ENCODE data around the gene REXO4. TPM values are rescaled to one million over a fixed set of nuclear protein-coding genes. Genes with fewer than 3 reads are reported as not detected.
"Not testable (repeated sequence)": the region's sequence is repeated elsewhere in the genome, so short reads cannot be mapped to it uniquely, and the experiment has no call there.

Gene REXO4
- total RNA-seq, 2 donors from 2014 or later = 30.2 to 36.5 TPM

DNA sequence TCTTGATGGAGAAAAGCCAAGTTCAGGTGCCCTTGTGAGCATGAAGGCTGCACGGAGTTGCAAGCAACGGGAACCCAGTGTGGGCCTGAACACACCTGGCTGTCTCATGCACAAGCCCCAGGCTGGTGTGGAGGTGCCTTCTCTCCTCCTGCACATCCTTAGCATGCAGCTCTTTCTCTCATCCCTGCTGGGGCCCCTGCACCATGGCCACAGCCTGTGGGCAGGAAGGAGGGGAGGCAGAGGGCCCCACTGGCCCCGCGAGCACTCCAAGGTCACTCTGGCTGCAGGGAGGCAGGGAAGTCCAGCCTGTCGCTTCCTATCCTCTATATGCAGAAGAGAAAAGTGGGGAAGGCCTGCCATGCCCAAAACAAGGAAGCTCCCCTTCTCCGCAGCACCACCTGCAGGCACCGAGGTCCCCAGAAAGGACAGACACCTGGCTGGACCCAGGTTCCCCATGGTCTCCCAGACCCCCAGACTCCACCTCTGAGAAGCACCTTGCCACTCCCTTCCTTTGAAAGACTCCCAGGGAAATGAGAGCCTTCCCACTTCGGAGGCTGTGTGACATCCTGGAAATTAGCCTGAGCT is 23.0 kb downstream of the REXO4 start:
- Histone ChIP-seq H3K27me3 (ENCODE audit: control insufficient read depth, insufficient read depth, low read length, poor library complexity, severe bottlenecking) (no peaks in the 10 kb centered on the region), H3K4me3 (ENCODE audit: low read length) (no peak overlapping the region), H3K9me3 (ENCODE audit: control insufficient read depth, low read length) (no peaks in the 10 kb centered on the region), H3K9ac (ENCODE audit: extremely low read depth, low read length, poor library complexity, severe bottlenecking) (no peak overlapping the region), H3K36me3 (ENCODE audit: control insufficient read depth, insufficient read depth, low read length) (no peaks in the 10 kb centered on the region), H3K4me1 (ENCODE audit: control insufficient read depth, insufficient read depth, low read length) (no peaks in the 10 kb centered on the region), H3K27ac (ENCODE audit: low read depth, low read length) (no peak overlapping the region)
- peaks cover 21% of the 10 kb centered on the region for H3K27me3 Mint-ChIP-seq (ENCODE audit: insufficient read depth)
- DNase-seq = no peak
- no peak overlapping the region for H3K27ac Mint-ChIP-seq
- 60 to 74% methylated on average over 4 to 8 of the region's 8 CpGs for WGBS, 2 experiments (ENCODE audit: insufficient coverage in 1 of 2, insufficient read length in 1 of 2)
- H3K36me3 Mint-ChIP-seq (ENCODE audit: low read depth) = no peaks in the 10 kb centered on the region
- TF ChIP-seq, protein P1, sequence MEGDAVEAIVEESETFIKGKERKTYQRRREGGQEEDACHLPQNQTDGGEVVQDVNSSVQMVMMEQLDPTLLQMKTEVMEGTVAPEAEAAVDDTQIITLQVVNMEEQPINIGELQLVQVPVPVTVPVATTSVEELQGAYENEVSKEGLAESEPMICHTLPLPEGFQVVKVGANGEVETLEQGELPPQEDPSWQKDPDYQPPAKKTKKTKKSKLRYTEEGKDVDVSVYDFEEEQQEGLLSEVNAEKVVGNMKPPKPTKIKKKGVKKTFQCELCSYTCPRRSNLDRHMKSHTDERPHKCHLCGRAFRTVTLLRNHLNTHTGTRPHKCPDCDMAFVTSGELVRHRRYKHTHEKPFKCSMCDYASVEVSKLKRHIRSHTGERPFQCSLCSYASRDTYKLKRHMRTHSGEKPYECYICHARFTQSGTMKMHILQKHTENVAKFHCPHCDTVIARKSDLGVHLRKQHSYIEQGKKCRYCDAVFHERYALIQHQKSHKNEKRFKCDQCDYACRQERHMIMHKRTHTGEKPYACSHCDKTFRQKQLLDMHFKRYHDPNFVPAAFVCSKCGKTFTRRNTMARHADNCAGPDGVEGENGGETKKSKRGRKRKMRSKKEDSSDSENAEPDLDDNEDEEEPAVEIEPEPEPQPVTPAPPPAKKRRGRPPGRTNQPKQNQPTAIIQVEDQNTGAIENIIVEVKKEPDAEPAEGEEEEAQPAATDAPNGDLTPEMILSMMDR (conservative IDR thresholded peaks at IDR 0.05) = no peak
- H3K9me3 Mint-ChIP-seq = peaks cover 15% of the 10 kb centered on the region
- no peak overlapping the region for H3K4me3 Mint-ChIP-seq
- no peaks in the 10 kb centered on the region for H3K4me1 Mint-ChIP-seq

DNA sequence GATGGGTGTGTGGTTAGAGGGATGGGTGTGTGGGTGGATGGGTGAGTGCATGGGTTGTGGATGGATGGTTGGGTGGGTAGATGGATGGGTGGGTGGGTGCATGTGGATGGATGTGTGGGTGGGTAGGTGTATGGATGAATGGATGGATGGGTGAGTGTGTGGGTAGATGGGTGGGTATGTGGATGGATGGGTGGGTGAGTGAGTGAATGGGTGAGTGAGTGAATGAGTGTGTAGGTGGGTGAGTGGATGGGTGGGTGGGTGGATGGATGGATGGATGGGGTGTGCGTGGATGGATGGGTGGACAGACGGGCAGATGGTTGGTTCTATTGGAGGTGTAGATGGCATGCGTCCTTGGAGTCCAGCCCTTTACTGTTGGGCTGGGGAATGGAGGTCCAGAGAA is 24.4 kb downstream of the REXO4 start:
- Mint-ChIP-seq H3K27ac (no peak overlapping the region), H3K4me1 (no peaks in the 10 kb centered on the region), H3K9me3 (peaks cover 17% of the 10 kb centered on the region), H3K27me3 (ENCODE audit: insufficient read depth) (peaks cover 25% of the 10 kb centered on the region), H3K4me3 (no peak overlapping the region), H3K36me3 (ENCODE audit: low read depth) (no peaks in the 10 kb centered on the region)
- H3K36me3 ChIP-seq (ENCODE audit: control insufficient read depth, insufficient read depth, low read length) = no peaks in the 10 kb centered on the region
- no peaks in the 10 kb centered on the region for H3K9me3 ChIP-seq (ENCODE audit: control insufficient read depth, low read length)
- no peak for DNase-seq
- H3K9ac ChIP-seq (ENCODE audit: extremely low read depth, low read length, poor library complexity, severe bottlenecking) = no peak overlapping the region
- no peak overlapping the region for H3K27ac ChIP-seq (ENCODE audit: low read depth, low read length)
- H3K27me3 ChIP-seq (ENCODE audit: control insufficient read depth, insufficient read depth, low read length, poor library complexity, severe bottlenecking) = no peaks in the 10 kb centered on the region
- no peaks in the 10 kb centered on the region for H3K4me1 ChIP-seq (ENCODE audit: control insufficient read depth, insufficient read depth, low read length)
- TF ChIP-seq, protein P1 (conservative IDR thresholded peaks at IDR 0.05) = no peak
- WGBS, 2 experiments (ENCODE audit: insufficient coverage in 1 of 2, insufficient read length in 1 of 2) = 85 to 100% methylated on average over 3 of the region's 3 CpGs
- no peak overlapping the region for H3K4me3 ChIP-seq (ENCODE audit: low read length)

DNA sequence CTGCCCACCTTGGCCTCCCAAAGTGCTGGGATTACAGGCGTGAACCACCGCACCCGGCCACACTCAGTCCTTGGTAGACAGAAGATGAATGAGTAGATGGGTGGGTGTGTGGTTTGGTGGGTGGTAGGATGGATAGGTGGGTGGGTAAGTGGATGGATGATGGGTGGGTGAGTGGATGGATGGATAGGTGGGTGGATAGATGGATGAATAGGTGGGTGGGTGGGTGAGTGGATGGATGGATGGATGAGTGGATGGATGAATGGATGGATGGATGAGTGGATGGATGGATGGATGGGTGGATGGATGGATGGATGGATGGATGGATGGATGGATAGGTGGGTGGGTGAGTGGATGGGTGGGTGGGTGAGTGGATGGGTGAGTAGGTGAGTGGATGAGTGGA is 25.5 kb downstream of the REXO4 start:
- DNase-seq; H3K36me3 Mint-ChIP-seq (ENCODE audit: low read depth); H3K4me3 ChIP-seq (ENCODE audit: low read length); H3K36me3 ChIP-seq (ENCODE audit: control insufficient read depth, insufficient read depth, low read length); H3K27ac ChIP-seq (ENCODE audit: low read depth, low read length); H3K4me1 ChIP-seq (ENCODE audit: control insufficient read depth, insufficient read depth, low read length); H3K27ac Mint-ChIP-seq; H3K9me3 ChIP-seq (ENCODE audit: control insufficient read depth, low read length); H3K9ac ChIP-seq (ENCODE audit: extremely low read depth, low read length, poor library complexity, severe bottlenecking); H3K4me3 Mint-ChIP-seq; H3K4me1 Mint-ChIP-seq; H3K27me3 ChIP-seq (ENCODE audit: control insufficient read depth, insufficient read depth, low read length, poor library complexity, severe bottlenecking): not testable (repeated sequence)
- 74 to 91% methylated on average over 3 of the region's 3 CpGs for WGBS, 2 experiments (ENCODE audit: insufficient coverage in 1 of 2, insufficient read length in 1 of 2)
- Mint-ChIP-seq H3K27me3 (ENCODE audit: insufficient read depth) (peaks cover 25% of the 10 kb centered on the region), H3K9me3 (peaks cover 17% of the 10 kb centered on the region)

DNA sequence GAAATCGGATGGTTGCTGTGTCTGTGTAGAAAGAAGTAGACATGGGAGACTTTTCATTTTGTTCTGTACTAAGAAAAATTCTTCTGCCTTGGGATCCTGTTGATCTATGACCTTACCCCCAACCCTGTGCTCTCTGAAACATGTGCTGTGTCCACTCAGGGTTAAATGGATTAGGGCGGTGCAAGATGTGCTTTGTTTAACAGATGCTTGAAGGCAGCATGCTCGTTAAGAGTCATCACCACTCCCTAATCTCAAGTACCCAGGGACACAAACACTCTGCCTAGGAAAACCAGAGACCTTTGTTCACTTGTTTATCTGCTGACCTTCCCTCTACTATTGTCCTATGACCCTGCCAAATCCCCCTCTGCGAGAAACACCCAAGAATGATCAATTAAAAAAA is 26.4 kb downstream of the REXO4 start:
- Mint-ChIP-seq H3K9me3 (peaks cover 17% of the 10 kb centered on the region), H3K27me3 (ENCODE audit: insufficient read depth) (peaks cover 25% of the 10 kb centered on the region)
- not testable (repeated sequence) for H3K9ac ChIP-seq (ENCODE audit: extremely low read depth, low read length, poor library complexity, severe bottlenecking); H3K36me3 ChIP-seq (ENCODE audit: control insufficient read depth, insufficient read depth, low read length); H3K36me3 Mint-ChIP-seq (ENCODE audit: low read depth); H3K4me3 ChIP-seq (ENCODE audit: low read length); H3K4me1 ChIP-seq (ENCODE audit: control insufficient read depth, insufficient read depth, low read length); H3K4me1 Mint-ChIP-seq; H3K9me3 ChIP-seq (ENCODE audit: control insufficient read depth, low read length); H3K27ac Mint-ChIP-seq; H3K27me3 ChIP-seq (ENCODE audit: control insufficient read depth, insufficient read depth, low read length, poor library complexity, severe bottlenecking); H3K27ac ChIP-seq (ENCODE audit: low read depth, low read length); H3K4me3 Mint-ChIP-seq; DNase-seq
- WGBS, 2 experiments (ENCODE audit: insufficient coverage in 1 of 2, insufficient read length in 1 of 2) = 57% methylated on average over 2 of the region's 4 CpGs; no CpG with 5 or more reads in 1 of the 2 experiments
